ENCODE measurements around the gene FIGN. TPM values are rescaled to one million over a fixed set of nuclear protein-coding genes. Genes with fewer than 3 reads are reported as not detected.

Gene FIGN
- total and polyA plus RNA-seq, 2 of the 13 experiments (the other 11 are each of a cell fraction or from before 2014, with no cell fraction given): 6.6 to 6.7 TPM

- TF ChIP-seq REST (IDR thresholded peaks at IDR 0.05; ENCODE audit: borderline replicate concordance in 1 of 2, low read depth in 1 of 2, low read length in 2 of 2): 0 out of 4 replicates have a peak, but pooled peaks of 1 of the 2 experiments have one; percentile 5
- no peak for TF ChIP-seq ZNF550 (CRISPR knock-in tag; IDR thresholded peaks at IDR 0.05; ENCODE audit: borderline replicate concordance)
- TF ChIP-seq NCOA2 (CRISPR knock-in tag; IDR thresholded peaks at IDR 0.05): peak; percentile 53
- TF ChIP-seq ZNF331 (CRISPR knock-in tag; IDR thresholded peaks at IDR 0.05): no peak; the same call in 1 of the 2 replicates
- no peak for TF ChIP-seq ZNF124 (CRISPR knock-in tag; IDR thresholded peaks at IDR 0.05)
- 0 out of 2 replicates have a peak, but pooled peaks have one; percentile 15 for TF ChIP-seq HMG20B (CRISPR knock-in tag; conservative IDR thresholded peaks at IDR 0.05)
- TF ChIP-seq FOXP4 (CRISPR knock-in tag; IDR thresholded peaks at IDR 0.05): peak; percentile 64
- TF ChIP-seq AHR (CRISPR knock-in tag; IDR thresholded peaks at IDR 0.05): no peak
- no peak for TF ChIP-seq CERS6 (CRISPR knock-in tag; IDR thresholded peaks at IDR 0.05)
- peak; percentile 4; the same call in 1 of the 2 replicates for TF ChIP-seq THAP11 (CRISPR knock-in tag; IDR thresholded peaks at IDR 0.05)
- no peak for TF ChIP-seq BCL6 (CRISPR knock-in tag; IDR thresholded peaks at IDR 0.05)
- TF ChIP-seq TEF (CRISPR knock-in tag; IDR thresholded peaks at IDR 0.05): no peak
- TF ChIP-seq TBX3 (IDR thresholded peaks at IDR 0.05; ENCODE audit: borderline replicate concordance): no peak
- 0 out of 2 replicates have a peak, but pooled peaks have one; percentile 33 for TF ChIP-seq ZNF12 (CRISPR knock-in tag; IDR thresholded peaks at IDR 0.05)
- no peak for TF ChIP-seq ZNF552 (CRISPR knock-in tag; IDR thresholded peaks at IDR 0.05; ENCODE audit: borderline replicate concordance)
- TF ChIP-seq ZNF652 (CRISPR knock-in tag; IDR thresholded peaks at IDR 0.05; ENCODE audit: borderline replicate concordance, low read depth): peak; percentile 37; the same call in 1 of the 2 replicates
- no peak for TF ChIP-seq JUND (CRISPR knock-in tag; IDR thresholded peaks at IDR 0.05)
- TF ChIP-seq ZNF543 (CRISPR knock-in tag; IDR thresholded peaks at IDR 0.05): 0 out of 2 replicates have a peak, but pooled peaks have one; percentile 31
- TF ChIP-seq ZSCAN21 (CRISPR knock-in tag; IDR thresholded peaks at IDR 0.05; ENCODE audit: borderline replicate concordance): no peak
- TF ChIP-seq PATZ1 (CRISPR knock-in tag; IDR thresholded peaks at IDR 0.05): no peak
These were observed 68.5 kb downstream of the FIGN start (continued) for GRCh38 chr2:163667064-163667887.

All from HepG2 (cell line).